Kidney epithelial cell (primary cell): ENCODE data around the gene PSTPIP2. TPM values are rescaled to one million over a fixed set of nuclear protein-coding genes. Genes with fewer than 3 reads are reported as not detected.
"Not testable (repeated sequence)": the region's sequence is repeated elsewhere in the genome, so short reads cannot be mapped to it uniquely, and the experiment has no call there.

Source experiments
- DNase-seq: peaks from one replicate; pipeline ENCODE4 v3.0.0-alpha.2; 2010; ENCODE audit warnings: low read depth
- H3K27me3 ChIP-seq: 2 replicates; pipeline ENCODE4 v1.6.0; 2011; ENCODE audit warnings: low read length; ENCODE audit not compliant: control insufficient read depth, insufficient read depth
- H3K36me3 ChIP-seq: 2 replicates; pipeline ENCODE4 v1.5.1; 2011; ENCODE audit warnings: low read length; ENCODE audit not compliant: control insufficient read depth, insufficient read depth
- H3K4me3 ChIP-seq: 2 replicates; pipeline ENCODE4 v1.5.1; 2011; ENCODE audit warnings: low read depth, mild to moderate bottlenecking, control low read depth, low read length
- CTCF ChIP-seq: IDR thresholded peaks from 2 replicates; pipeline ENCODE4 v1.5.1; 2011; ENCODE audit warnings: mild to moderate bottlenecking, moderate library complexity, low read length, control low read depth, inconsistent platforms; ENCODE audit not compliant: insufficient read depth, poor library complexity, severe bottlenecking
- total RNA-seq: library from RNA; depleted of rRNA; stranded (reverse); fragments of >200 nt; gene quantifications from 2 replicates; pipeline ENCODE4 v1.2.3, GENCODE V29; 2015

The PSTPIP2 gene
- total RNA-seq, 1 donor from 2014 or later, result 14.2 TPM

- Histone ChIP-seq H3K27me3 (no peaks in the 10 kb centered on the region), H3K36me3 (no peaks in the 10 kb centered on the region), H3K4me3 (no peak overlapping the region)
- TF ChIP-seq CTCF, result no peak
- no peak for DNase-seq
Measured at GRCh38 chr18:46095532-46095931, 23.5 kb upstream of the PSTPIP2 start.

GRCh38 chr18:46088501-46088900, 16.4 kb upstream of the PSTPIP2 start:
- not testable (repeated sequence) for H3K27me3 ChIP-seq, DNase-seq, H3K4me3 ChIP-seq, H3K36me3 ChIP-seq

GRCh38 chr18:46084431-46084830, 12.4 kb upstream of the PSTPIP2 start:
- no peak for TF ChIP-seq CTCF
- no peak overlapping the region for H3K4me3 ChIP-seq
- no peak for DNase-seq
- no peaks in the 10 kb centered on the region for H3K27me3 ChIP-seq
- H3K36me3 ChIP-seq, result peaks cover 1% of the 10 kb centered on the region

- Histone ChIP-seq H3K4me3 (no peak overlapping the region), H3K27me3 (no peaks in the 10 kb centered on the region), H3K36me3 (no peaks in the 10 kb centered on the region)
- no peak for DNase-seq
- TF ChIP-seq CTCF, result no peak
Measured at GRCh38 chr18:46080156-46080555, 8.1 kb upstream of the PSTPIP2 start.

GRCh38 chr18:46079336-46079735, 7.3 kb upstream of the PSTPIP2 start:
- TF ChIP-seq CTCF, result no peak
- H3K27me3 ChIP-seq, result no peaks in the 10 kb centered on the region
- H3K4me3 ChIP-seq, result no peak overlapping the region
- H3K36me3 ChIP-seq, result no peaks in the 10 kb centered on the region
- DNase-seq, result no peak

GRCh38 chr18:46073474-46074331, 1.6 kb upstream of the PSTPIP2 start:
- TF ChIP-seq CTCF, result peak; percentile 55
- no peak overlapping the region for H3K4me3 ChIP-seq
- peak; percentile 29 for DNase-seq

More at GRCh38 chr18:46073474-46074331, 1.6 kb upstream of the PSTPIP2 start:
- Histone ChIP-seq H3K27me3 (no peaks in the 10 kb centered on the region), H3K36me3 (no peaks in the 10 kb centered on the region)
